OCI-LY3 (cell line): ENCODE measurements around the gene HTT.

Experiments used
- H2AFZ ChIP-seq: fragments of 200-600, 300-600 bp; shearing (Covaris generic); 2 replicates; pipeline ENCODE4 v1.6.0; 2014; ENCODE audit warnings: antibody characterized with exemption, low read depth, low read length
- H3K27ac ChIP-seq: fragments of 200-600, 300-600 bp; sonication (generic); 2 replicates; pipeline ENCODE4 v1.5.1; 2014; ENCODE audit warnings: mild to moderate bottlenecking, low read length, moderate library complexity, mixed read lengths
- H3K27me3 ChIP-seq: fragments of 200-600, 300-600 bp; sonication (generic); 2 replicates; pipeline ENCODE4 v1.6.1; 2014; ENCODE audit warnings: low read depth, low read length, mixed read lengths
- H3K36me3 ChIP-seq: fragments of 200-600, 300-600 bp; sonication (generic); replicated peaks from 2 replicates; pipeline ENCODE3; 2014; ENCODE audit warnings: low read depth, low read length, mixed read lengths
- H3K4me1 ChIP-seq: fragments of 300-600, 200-600 bp; sonication (generic); 2 replicates; pipeline ENCODE4 v1.6.1; 2014; ENCODE audit warnings: low read length, mixed read lengths
- H3K4me2 ChIP-seq: fragments of 200-600, 300-600 bp; sonication (generic); 2 replicates; pipeline ENCODE4 v1.6.1; 2014; ENCODE audit warnings: low read length, mixed read lengths
- H3K4me3 ChIP-seq: fragments of 300-600, 200-600 bp; sonication (generic); 2 replicates; pipeline ENCODE4 v1.5.1; 2014; ENCODE audit warnings: antibody characterized with exemption, mild to moderate bottlenecking, low read length, moderate library complexity
- H3K79me2 ChIP-seq: fragments of 300-600, 200-600 bp; shearing (Covaris generic); 2 replicates; pipeline ENCODE4 v1.6.1; 2014; ENCODE audit warnings: mild to moderate bottlenecking, low read length, mixed read lengths
- H3K9ac ChIP-seq: fragments of 300-600, 200-600 bp; shearing (Covaris generic); 2 replicates; pipeline ENCODE4 v1.6.0; 2014; ENCODE audit warnings: mild to moderate bottlenecking, low read length, moderate library complexity
- H3K9me3 ChIP-seq: fragments of 200-600, 300-600 bp; shearing (Covaris generic); 2 replicates; pipeline ENCODE4 v1.6.1; 2014; ENCODE audit warnings: low read length, mixed read lengths; ENCODE audit not compliant: insufficient read depth
- H4K20me1 ChIP-seq: fragments of 200-600, 300-600 bp; sonication (generic); 2 replicates; pipeline ENCODE4 v1.6.1; 2016; ENCODE audit warnings: low read length, mixed read lengths; ENCODE audit not compliant: insufficient read depth
- CTCF ChIP-seq: fragments of 200-600, 300-600 bp; sonication (generic); IDR thresholded peaks from 2 replicates; pipeline ENCODE4 v1.5.1; 2014; ENCODE audit warnings: antibody characterized with exemption, low read length, low read depth
- EZH2phosphoT487 ChIP-seq: fragments of 200-600 bp; shearing (Covaris generic); IDR thresholded peaks from 2 replicates; pipeline ENCODE4 v1.6.1; 2018; ENCODE audit warnings: antibody characterized with exemption, mixed run types, low read depth

The HTT gene

GRCh38 chr4:3207531-3208037 is 133.1 kb downstream of the HTT start:
- no peak overlapping the region for H3K4me2 ChIP-seq
- no peaks in the 10 kb centered on the region for H3K9me3 ChIP-seq
- H3K9ac ChIP-seq, result no peak overlapping the region
- H2AFZ ChIP-seq, result no peak overlapping the region
- no peaks in the 10 kb centered on the region for H3K4me1 ChIP-seq
- H4K20me1 ChIP-seq, result no peaks in the 10 kb centered on the region
- H3K4me3 ChIP-seq, result no peak overlapping the region
- H3K27me3 ChIP-seq, result no peaks in the 10 kb centered on the region
- H3K27ac ChIP-seq, result no peak overlapping the region
- no peaks in the 10 kb centered on the region for H3K79me2 ChIP-seq
- H3K36me3 ChIP-seq, result peaks cover 73% of the 10 kb centered on the region
- TF ChIP-seq CTCF (no peak), EZH2phosphoT487 (no peak)

- Histone ChIP-seq H3K9ac (no peak overlapping the region), H3K4me1 (no peaks in the 10 kb centered on the region), H2AFZ (no peak overlapping the region), H3K9me3 (no peaks in the 10 kb centered on the region), H3K27me3 (no peaks in the 10 kb centered on the region), H3K27ac (no peak overlapping the region), H3K4me3 (no peak overlapping the region), H3K4me2 (no peak overlapping the region), H3K36me3 (peaks cover 77% of the 10 kb centered on the region), H4K20me1 (no peaks in the 10 kb centered on the region), H3K79me2 (no peaks in the 10 kb centered on the region)
- TF ChIP-seq EZH2phosphoT487 (no peak), CTCF (no peak)
Measured at GRCh38 chr4:3208826-3209225, 134.3 kb downstream of the HTT start.

GRCh38 chr4:3209551-3210325 is 135.3 kb downstream of the HTT start:
- no peaks in the 10 kb centered on the region for H3K79me2 ChIP-seq
- H2AFZ ChIP-seq, result no peak overlapping the region
- H3K4me1 ChIP-seq, result no peaks in the 10 kb centered on the region
- H4K20me1 ChIP-seq, result no peaks in the 10 kb centered on the region
- H3K4me2 ChIP-seq, result no peak overlapping the region
- H3K27ac ChIP-seq, result no peak overlapping the region
- peaks cover 79% of the 10 kb centered on the region for H3K36me3 ChIP-seq
- no peak overlapping the region for H3K4me3 ChIP-seq
- TF ChIP-seq EZH2phosphoT487, result no peak
- no peak for TF ChIP-seq CTCF
- no peaks in the 10 kb centered on the region for H3K9me3 ChIP-seq
- no peaks in the 10 kb centered on the region for H3K27me3 ChIP-seq
- H3K9ac ChIP-seq, result no peak overlapping the region

- H2AFZ ChIP-seq, result no peak overlapping the region
- no peaks in the 10 kb centered on the region for H4K20me1 ChIP-seq
- no peaks in the 10 kb centered on the region for H3K4me1 ChIP-seq
- no peaks in the 10 kb centered on the region for H3K27me3 ChIP-seq
- no peak overlapping the region for H3K9ac ChIP-seq
- peaks cover 86% of the 10 kb centered on the region for H3K36me3 ChIP-seq
- no peak overlapping the region for H3K4me2 ChIP-seq
- H3K27ac ChIP-seq, result no peak overlapping the region
- TF ChIP-seq CTCF (no peak), EZH2phosphoT487 (no peak)
- no peak overlapping the region for H3K4me3 ChIP-seq
- no peaks in the 10 kb centered on the region for H3K9me3 ChIP-seq
- H3K79me2 ChIP-seq, result no peaks in the 10 kb centered on the region
Measured at GRCh38 chr4:3210467-3210866, 136.0 kb downstream of the HTT start.
